HT-29 (cell line): ENCODE data around the gene STK33. TPM values are rescaled to one million over a fixed set of nuclear protein-coding genes. Genes with fewer than 3 reads are reported as not detected.

Experiments used
- DNase-seq: peaks from one replicate; pipeline ENCODE4 v3.0.0-alpha.2; 2015; ENCODE audit warnings: low spot score
- total RNA-seq: library from RNA; depleted of rRNA; stranded (reverse); fragments of >200 nt; shearing (Covaris generic); gene quantifications from 2 replicates; pipeline ENCODE4 v1.2.3, GENCODE V29; 2014

STK33 gene
- total RNA-seq, 1 experiment from 2014 or later, result not detected

GRCh38 chr11:8373519-8374432 lies 220.3 kb downstream of the STK33 start:
- DNase-seq, result no peak

- DNase-seq, result no peak
Observed at GRCh38 chr11:8372641-8373381, 221.2 kb downstream of the STK33 start.

- DNase-seq, result no peak
Observed at GRCh38 chr11:8371516-8371884, 222.5 kb downstream of the STK33 start.

GRCh38 chr11:8370812-8371515 lies 223.1 kb downstream of the STK33 start:
- DNase-seq, result no peak

- DNase-seq, result no peak
Observed at GRCh38 chr11:8369592-8370205, 224.3 kb downstream of the STK33 start.

- no peak for DNase-seq
Observed at GRCh38 chr11:8368772-8369171, 225.3 kb downstream of the STK33 start.

- no peak for DNase-seq
Observed at GRCh38 chr11:8368194-8368593, 225.8 kb downstream of the STK33 start.

GRCh38 chr11:8366316-8366715 lies 227.7 kb downstream of the STK33 start:
- DNase-seq, result no peak

- peak; percentile 20 for DNase-seq
Observed at GRCh38 chr11:8365216-8365941, 228.6 kb downstream of the STK33 start.

GRCh38 chr11:8363921-8364320 lies 230.1 kb downstream of the STK33 start:
- no peak for DNase-seq

GRCh38 chr11:8362899-8363298 lies 231.1 kb downstream of the STK33 start:
- no peak for DNase-seq

GRCh38 chr11:8362491-8362890 lies 231.5 kb downstream of the STK33 start:
- DNase-seq, result no peak

- DNase-seq, result no peak
Observed at GRCh38 chr11:8361664-8362210, 232.3 kb downstream of the STK33 start.

- no peak for DNase-seq
Observed at GRCh38 chr11:8361206-8361605, 232.8 kb downstream of the STK33 start.

- no peak for DNase-seq
Observed at GRCh38 chr11:8360086-8360828, 233.8 kb downstream of the STK33 start.

GRCh38 chr11:8359521-8359920 lies 234.5 kb downstream of the STK33 start:
- no peak for DNase-seq

- DNase-seq, result no peak
Observed at GRCh38 chr11:8357891-8358566, 236.0 kb downstream of the STK33 start.

GRCh38 chr11:8357505-8357888 lies 236.5 kb downstream of the STK33 start:
- DNase-seq, result no peak

- no peak for DNase-seq
Observed at GRCh38 chr11:8356721-8357504, 237.1 kb downstream of the STK33 start.
